SKM-1 treated with dmso at 0.1 percent for 144 hours (cell line): ENCODE measurements around the gene BSCL2.
"Not testable (repeated sequence)": the region's sequence is repeated elsewhere in the genome, so short reads cannot be mapped to it uniquely, and the experiment has no call there.

ENCODE experiments used
- DNase-seq: peaks from one replicate; lab custom pipeline; 2025; ENCODE audit not compliant: unreplicated experiment; lab: John Stamatoyannopoulos, UW

BSCL2 gene

GRCh38 chr11:62719302-62719978 is 12.2 kb upstream of the BSCL2 start:
- DNase-seq: no peak

DNA sequence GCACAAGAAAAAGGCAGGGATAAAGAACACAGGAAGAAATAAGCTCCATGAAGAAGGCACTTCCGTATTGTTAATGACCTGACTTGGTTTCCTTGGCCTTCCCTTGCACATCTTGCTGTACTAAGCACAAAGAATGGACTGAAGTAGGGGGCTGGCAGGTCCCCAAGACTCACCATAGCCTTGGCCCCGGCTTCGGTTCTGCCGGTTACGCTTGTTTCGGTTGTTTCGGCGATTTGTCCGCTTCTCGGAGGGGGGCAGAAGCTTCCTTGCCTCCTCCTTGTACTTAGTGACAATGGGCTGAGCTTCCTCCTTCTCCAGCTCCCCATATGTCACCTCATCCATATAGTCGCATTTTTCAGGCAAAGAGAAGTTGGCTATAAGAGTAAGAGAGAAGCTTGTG is 9.6 kb upstream of the BSCL2 start:
- DNase-seq: no peak

DNA sequence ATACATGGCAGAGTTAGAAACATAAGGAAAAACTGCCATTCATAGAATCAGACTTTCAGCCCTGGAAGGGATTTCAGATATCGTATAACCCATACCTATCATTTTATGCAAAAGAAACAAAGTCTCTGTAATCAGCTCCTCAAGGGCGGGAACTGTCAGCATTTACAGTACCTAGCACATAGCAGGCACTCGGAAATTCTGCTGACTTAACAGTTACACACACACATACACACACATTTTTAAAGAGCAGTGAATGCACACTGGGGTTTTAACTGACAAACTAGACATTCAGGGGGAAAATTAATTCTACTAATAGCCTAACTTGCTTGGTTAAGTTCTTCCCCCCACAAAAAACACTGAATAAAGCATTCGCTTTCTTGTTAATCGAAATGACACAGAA is 9.0 kb upstream of the BSCL2 start:
- DNase-seq: no peak

GRCh38 chr11:62715150-62716130 is 8.2 kb upstream of the BSCL2 start:
- DNase-seq: no peak

- no peak for DNase-seq
Observed at GRCh38 chr11:62713343-62713742, 6.1 kb upstream of the BSCL2 start.

DNA sequence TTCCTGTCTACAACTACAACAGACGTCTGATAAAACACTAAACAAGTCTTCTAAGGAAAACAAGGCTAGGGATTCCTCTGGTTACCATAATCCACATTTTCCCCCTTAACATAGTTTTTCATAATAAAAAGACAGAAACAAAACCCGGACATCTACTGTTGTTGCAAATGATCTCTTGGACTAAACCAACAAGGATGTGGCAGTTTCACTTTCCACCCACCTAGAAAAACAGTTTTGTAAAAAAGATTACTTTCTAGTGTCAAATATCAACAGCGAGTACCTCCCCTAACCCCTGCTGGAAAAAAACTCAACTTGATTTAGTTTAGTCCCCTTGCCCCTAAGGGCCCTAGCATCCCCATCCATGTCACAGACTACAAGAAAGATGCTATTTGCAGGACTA is 5.6 kb upstream of the BSCL2 start:
- DNase-seq: no peak

- no peak for DNase-seq
Observed at GRCh38 chr11:62712276-62712812, 5.1 kb upstream of the BSCL2 start.

DNA sequence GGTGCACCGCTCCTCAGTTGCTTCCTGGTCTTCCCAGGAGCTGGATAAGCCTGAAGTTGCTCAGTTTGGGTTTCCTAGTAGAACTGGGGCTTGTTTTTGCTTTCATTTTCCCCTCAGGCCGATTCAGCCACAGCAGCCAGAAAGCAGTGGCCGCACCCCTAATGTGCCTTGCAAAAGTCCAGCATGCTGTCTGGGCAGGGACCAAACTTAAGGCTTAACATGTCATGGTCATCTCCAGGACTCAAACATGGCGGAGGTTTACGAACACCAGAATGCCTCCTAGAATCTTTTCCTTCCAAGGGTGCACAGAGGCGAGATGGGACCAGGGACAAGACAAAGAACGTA is 2.7 kb upstream of the BSCL2 start:
- no peak for DNase-seq

DNA sequence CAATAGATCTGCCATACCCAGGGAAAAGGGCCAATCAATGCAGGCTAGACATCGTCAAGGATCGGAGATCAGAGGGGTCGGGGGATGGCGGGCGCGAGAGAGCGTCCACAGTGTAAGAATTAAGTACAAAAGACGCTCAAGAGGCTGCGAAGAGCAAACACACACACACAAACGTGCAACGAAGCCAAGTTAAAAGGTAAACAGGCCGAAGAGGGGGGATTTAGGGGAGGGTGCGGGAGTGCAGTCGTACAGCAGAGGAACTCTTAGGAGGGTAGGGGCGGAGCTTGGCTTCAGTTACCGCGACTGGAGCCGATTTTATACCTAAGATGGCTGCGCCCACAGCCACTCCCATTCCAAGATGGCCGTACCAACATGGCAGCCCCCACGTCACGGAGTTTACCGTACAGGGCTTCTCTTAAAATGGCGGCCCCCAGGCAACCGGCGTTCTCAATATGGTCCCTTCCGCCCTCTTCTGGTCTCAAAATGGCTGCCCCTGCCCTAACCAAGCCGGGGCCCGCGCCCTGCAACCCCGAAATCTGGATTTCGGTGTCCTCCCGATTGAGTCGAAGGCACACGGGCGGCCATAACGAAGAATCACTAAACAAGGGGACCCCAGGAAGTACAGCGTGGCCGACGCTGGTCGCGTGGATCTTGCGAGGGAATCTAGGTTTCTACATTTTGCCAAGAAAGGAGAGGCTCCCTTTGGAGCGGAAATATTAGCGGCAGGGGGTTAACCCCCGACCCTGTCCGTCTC is 2.2 kb upstream of the BSCL2 start:
- DNase-seq: no peak

DNA sequence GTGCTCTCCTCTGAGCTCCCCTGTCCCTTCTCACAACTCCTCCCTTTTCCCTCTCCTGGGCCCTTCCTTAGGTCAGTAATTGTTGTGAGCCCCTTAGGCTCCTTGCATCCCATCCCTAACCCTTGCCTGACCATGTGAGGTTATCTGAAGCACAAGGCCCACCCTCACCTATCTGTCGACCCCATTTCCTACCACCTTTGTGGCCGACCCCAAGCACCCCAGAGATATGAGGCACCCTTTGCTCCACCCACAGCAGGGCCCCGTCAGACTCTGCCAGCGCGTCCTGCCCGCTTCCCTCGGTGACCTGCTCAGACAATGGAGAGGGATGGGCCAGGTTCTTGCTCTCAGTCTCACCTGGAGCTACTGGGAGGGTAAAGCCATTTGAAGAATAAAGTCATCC is 1.6 kb upstream of the BSCL2 start:
- no peak for DNase-seq

- DNase-seq: no peak
Observed at GRCh38 chr11:62708392-62708791, 1.2 kb upstream of the BSCL2 start.

GRCh38 chr11:62706850-62707247 is 375 bp downstream of the BSCL2 start:
- DNase-seq: no peak

DNA sequence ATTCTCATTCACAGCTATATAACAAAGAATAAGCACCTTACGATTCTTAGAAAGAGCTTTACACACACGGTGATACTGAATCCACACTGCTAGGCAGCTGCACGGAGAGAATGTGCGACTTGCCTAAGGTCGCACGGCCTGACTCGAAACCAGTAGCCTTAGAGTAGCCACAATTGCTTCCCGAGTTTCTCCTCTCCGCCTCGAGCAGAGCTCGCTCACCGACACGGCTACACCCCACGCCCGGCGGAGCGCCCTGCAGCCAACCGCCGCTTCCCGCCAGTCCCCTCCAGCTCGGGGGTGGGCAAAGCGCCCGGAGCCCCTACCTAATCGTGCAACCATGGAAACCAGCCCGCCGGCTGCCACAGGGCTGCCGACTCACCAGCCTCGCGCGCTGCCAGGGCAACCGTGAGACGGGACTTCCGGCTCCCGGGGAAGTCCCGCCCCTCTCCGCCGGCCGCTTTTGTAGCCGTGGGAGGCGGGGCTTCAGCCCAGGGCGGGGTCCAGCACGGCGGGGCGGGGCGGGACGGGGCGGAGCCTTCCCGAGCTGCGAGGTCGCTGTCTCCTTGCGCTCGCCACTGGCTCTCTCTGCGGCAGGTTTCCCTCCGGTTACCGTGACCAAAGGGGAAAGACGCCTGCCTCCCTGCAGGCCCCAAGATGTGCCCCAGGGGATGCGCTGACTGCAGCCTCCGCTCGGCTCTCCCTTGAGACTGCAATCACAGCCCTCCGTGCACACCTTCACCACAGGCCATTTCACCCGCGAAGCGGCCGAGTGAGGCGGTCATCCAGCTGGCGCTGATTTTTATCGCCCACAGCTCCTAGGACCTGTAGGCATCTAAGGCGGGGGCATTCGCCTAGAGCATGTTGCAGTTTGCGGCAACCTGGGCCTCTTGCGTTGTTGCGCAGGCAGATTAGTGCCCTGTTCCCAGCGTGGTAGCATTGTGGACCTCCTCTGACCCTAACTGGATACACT is 1.1 kb downstream of the BSCL2 start:
- peak; percentile 78 for DNase-seq

GRCh38 chr11:62705413-62705812 is 1.8 kb downstream of the BSCL2 start:
- DNase-seq: no peak

DNA sequence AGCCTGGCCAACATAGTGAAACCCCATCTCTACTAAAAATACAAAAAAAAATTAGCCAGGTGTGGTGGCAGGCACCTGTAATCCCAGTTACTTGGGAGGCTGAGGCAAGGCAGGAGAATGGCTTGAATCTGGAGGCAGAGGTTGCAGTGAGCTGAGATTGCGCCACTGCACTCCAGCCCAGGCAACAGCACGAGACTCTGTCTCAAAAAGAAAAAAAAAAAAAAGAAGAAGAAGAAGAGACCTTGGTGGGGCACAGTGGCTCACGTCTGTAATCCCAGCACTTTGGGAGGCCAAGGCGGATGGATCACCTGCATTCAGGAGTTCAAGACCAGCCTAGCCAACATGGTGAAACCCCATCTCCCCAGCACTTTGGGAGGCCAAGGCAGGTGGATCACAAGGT is 3.3 kb downstream of the BSCL2 start:
- DNase-seq: not testable (repeated sequence)

- DNase-seq: no peak
Observed at GRCh38 chr11:62702246-62702645, 5.0 kb downstream of the BSCL2 start.

- DNase-seq: peak; percentile 63
Observed at GRCh38 chr11:62694455-62695167, 12.6 kb downstream of the BSCL2 start.

DNA sequence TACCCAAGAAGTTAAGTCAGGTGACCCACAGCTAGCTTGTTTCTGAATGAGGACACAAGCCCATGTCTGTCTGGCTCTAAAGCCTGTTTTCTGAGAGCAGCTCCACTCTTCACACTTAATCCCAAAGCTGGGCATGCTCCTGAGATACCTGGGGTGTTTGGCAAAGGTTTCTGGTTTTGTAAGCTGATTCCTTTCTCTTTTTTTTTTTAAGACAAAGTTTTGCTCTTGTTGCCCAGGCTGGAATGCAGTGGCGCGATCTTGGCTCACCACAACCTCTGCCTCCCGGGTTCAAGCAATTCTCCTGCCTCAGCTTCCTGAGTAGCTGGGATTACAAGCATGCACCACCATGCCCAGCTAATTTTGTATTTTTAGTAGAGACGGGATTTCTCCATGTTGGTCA is 13.6 kb downstream of the BSCL2 start:
- DNase-seq: not testable (repeated sequence)

DNA sequence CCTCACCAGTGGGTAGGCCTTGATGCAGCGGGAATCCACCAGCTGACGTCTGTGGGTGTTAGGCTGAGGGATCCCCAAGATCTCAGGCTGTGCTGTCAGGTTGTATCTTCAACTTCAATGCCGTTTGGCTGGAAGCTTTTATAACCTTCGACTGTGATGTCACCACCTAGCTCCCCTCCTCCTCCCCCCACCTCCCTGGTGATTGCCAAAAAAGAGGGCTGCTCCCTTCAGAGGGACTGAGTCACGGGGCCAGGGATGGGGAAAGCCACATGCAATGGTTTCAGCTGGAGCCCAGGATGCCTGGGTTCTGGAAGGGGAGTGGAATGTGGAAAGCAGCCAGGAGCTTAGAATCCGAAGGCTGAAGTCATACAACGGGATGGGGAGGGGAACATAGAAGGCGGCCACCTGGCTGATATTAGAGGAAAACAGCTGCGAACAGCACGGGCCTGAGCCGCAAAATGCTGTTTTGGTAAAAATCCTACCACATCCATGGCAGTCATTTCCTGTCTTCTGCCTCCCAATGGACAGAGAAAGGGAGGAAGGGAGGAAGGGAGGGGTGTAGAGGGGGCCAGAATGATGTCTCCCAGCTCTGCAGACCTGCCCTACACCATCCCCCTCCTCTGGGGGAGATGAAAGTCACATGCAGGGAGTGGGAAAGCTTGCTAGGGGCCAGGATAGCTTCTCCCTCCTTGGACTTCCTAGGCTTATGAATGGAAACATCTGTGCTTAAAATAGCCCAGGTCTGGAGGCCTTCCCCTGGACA is 17.6 kb downstream of the BSCL2 start, which contains the start of gene LRRN4CL:
Gene LRRN4CL (minus strand): TSS at position 110 of the 763 bp plus-strand sequence. CDS start 1,022 bp downstream, outside the sequence.
- DNase-seq: no peak
